Esophagus muscularis mucosa (tissue), 4 donors: ENCODE results near the gene CNBP. TPM values are rescaled to one million over a fixed set of nuclear protein-coding genes. Genes with fewer than 3 reads are reported as not detected.

ENCODE experiments used
- DNase-seq: peaks from one replicate; pipeline ENCODE4 v3.0.0-alpha.2; 2017; ENCODE audit errors: extremely low spot score
- H3K27ac ChIP-seq, 4 donors: fragments of 200-600 bp; sonication (generic); replicated peaks in 1 of 4; 1 replicate in 3 of 4; 2 replicates in 1 of 4; pipeline ENCODE4 v1.5.1; 2016 to 2019; ENCODE audit warnings: mild to moderate bottlenecking in 1 of 4
- H3K27me3 ChIP-seq, 4 donors: fragments of 200-600 bp; sonication (generic); one replicate each; pipeline versions ENCODE4 v1.5.1 to v1.6.0; 2016 to 2019
- H3K36me3 ChIP-seq, 4 donors: fragments of 200-600 bp; sonication (generic); one replicate each; pipeline ENCODE4 v1.5.1; 2016 to 2019
- H3K4me1 ChIP-seq, 4 donors: fragments of 200-600 bp; sonication (generic); one replicate each; pipeline ENCODE4 v1.5.1; 2016 to 2019
- H3K4me3 ChIP-seq, 4 donors: fragments of 200-600 bp; sonication (generic); 1 replicate in 2 of 4; 2 replicates in 2 of 4; pipeline ENCODE4 v1.5.1; 2016 to 2019; ENCODE audit warnings: mild to moderate bottlenecking in 4 of 4, moderate library complexity in 1 of 4
- H3K9me3 ChIP-seq, 4 donors: fragments of 200-600 bp; sonication (generic); 1 replicate in 3 of 4; 2 replicates in 1 of 4; pipeline ENCODE4 v1.5.1; 2016 to 2019
- CTCF ChIP-seq, 3 experiments: fragments of 200-600 bp in 2 of 3; fragments of 450-650 bp in 1 of 3; sonication (generic) in 2 of 3; IDR thresholded peaks; one replicate each; pipeline ENCODE4 v1.5.1; 2017 to 2019; ENCODE audit warnings: antibody characterized with exemption in 3 of 3, mild to moderate bottlenecking in 2 of 3, moderate library complexity in 1 of 3
- EP300 ChIP-seq: sonication (generic); formaldehyde crosslinking; IDR thresholded peaks from one replicate; pipeline ENCODE4 v1.6.1; 2017; ENCODE audit warnings: antibody characterized with exemption
- POLR2A ChIP-seq: fragments of 450-650 bp; IDR thresholded peaks from one replicate; pipeline ENCODE4 v1.6.1; 2017; ENCODE audit warnings: antibody characterized with exemption, moderate library complexity, mild to moderate bottlenecking, low read depth
- POLR2AphosphoS5 ChIP-seq, 2 donors: sonication (generic); formaldehyde crosslinking; IDR thresholded peaks; one replicate each; pipeline ENCODE4 v1.6.1; 2017; ENCODE audit warnings: antibody characterized with exemption in 2 of 2
- WGBS: methylation state at CpG from one replicate; pipeline ENCODE4 v1.1.5; 2018; 5-methylcytosine and 5-hydroxymethylcytosine counted together
- intact Hi-C: fragments of 100-400 bp; cut with DNase I; formaldehyde crosslinking; loops from one replicate; pipeline ENCODE4 v1.15.1; 2023
- total RNA-seq, 4 donors: library from RNA; depleted of rRNA; stranded (reverse); fragments of >200 nt; gene quantifications; one replicate each; pipeline versions ENCODE4 v1.1.0 to v1.2.1, GENCODE V29; 2016

Gene CNBP
- total RNA-seq, 4 donors from 2014 or later = 395 to 523 (median 469) TPM

GRCh38 chr3:129132097-129132866, 51.4 kb downstream of the CNBP start:
- H3K36me3 ChIP-seq = peaks cover 77 to 100% (median 98%) of the 10 kb centered on the region in 4 donors
- intact Hi-C loops = no loop called here
- no peak overlapping the region for H3K27ac ChIP-seq
- WGBS = 88% methylated on average over 5 of the region's 5 CpGs
- no peak overlapping the region for H3K4me3 ChIP-seq
- no peak for DNase-seq
- TF ChIP-seq POLR2A (no peak), POLR2AphosphoS5 (IDR thresholded peaks at IDR 0.05) (no peak), EP300 (no peak), CTCF (IDR thresholded peaks at IDR 0.05) (no peak)
- no peaks in the 10 kb centered on the region for H3K9me3 ChIP-seq
- H3K4me1 ChIP-seq = no peaks in the 10 kb centered on the region
- no peaks in the 10 kb centered on the region for H3K27me3 ChIP-seq

- no peaks in the 10 kb centered on the region for H3K4me1 ChIP-seq
- no peak for DNase-seq
- H3K27ac ChIP-seq = no peak overlapping the region
- no peaks in the 10 kb centered on the region for H3K27me3 ChIP-seq
- intact Hi-C loops = no loop called here
- peaks cover 72 to 99% (median 98%) of the 10 kb centered on the region in 4 donors for H3K36me3 ChIP-seq
- H3K4me3 ChIP-seq = no peak overlapping the region
- 86% methylated on average over 2 of the region's 2 CpGs for WGBS
- H3K9me3 ChIP-seq = no peaks in the 10 kb centered on the region
- TF ChIP-seq EP300 = no peak
- no peak for TF ChIP-seq CTCF (IDR thresholded peaks at IDR 0.05)
Measured at GRCh38 chr3:129131465-129132088, 52.1 kb downstream of the CNBP start.

- Histone ChIP-seq H3K9me3 (no peaks in the 10 kb centered on the region), H3K36me3 (peaks cover 65 to 87% (median 86%) of the 10 kb centered on the region in 4 donors), H3K4me1 (no peaks in the 10 kb centered on the region), H3K4me3 (no peak overlapping the region), H3K27me3 (no peaks in the 10 kb centered on the region), H3K27ac (no peak overlapping the region)
- no peak for TF ChIP-seq EP300
- TF ChIP-seq POLR2AphosphoS5 (IDR thresholded peaks at IDR 0.05) = no peak
- no peak for TF ChIP-seq CTCF (IDR thresholded peaks at IDR 0.05)
- no peak for TF ChIP-seq POLR2A
- WGBS = 91% methylated on average over 12 of the region's 13 CpGs
- DNase-seq = no peak
- intact Hi-C loops = no loop called here
Measured at GRCh38 chr3:129130291-129130813, 53.3 kb downstream of the CNBP start.

GRCh38 chr3:129128357-129129155, 55.1 kb downstream of the CNBP start:
- intact Hi-C loops = no loop called here
- no peak overlapping the region for H3K4me3 ChIP-seq
- DNase-seq = no peak
- WGBS = 94% methylated on average over 13 of the region's 16 CpGs
- H3K27ac ChIP-seq = no peak overlapping the region
- H3K36me3 ChIP-seq = peaks cover 47 to 69% (median 68%) of the 10 kb centered on the region in 4 donors
- H3K4me1 ChIP-seq = no peaks in the 10 kb centered on the region
- TF ChIP-seq POLR2A = no peak
- H3K9me3 ChIP-seq = no peaks in the 10 kb centered on the region
- no peaks in the 10 kb centered on the region for H3K27me3 ChIP-seq
